CD4-positive, alpha-beta T cell treated with Interleukin-10 for 1 hour (primary cell): ENCODE results near the gene SIRT6.
"Not testable (repeated sequence)": the region's sequence is repeated elsewhere in the genome, so short reads cannot be mapped to it uniquely, and the experiment has no call there.

Experiments
- DNase-seq: peaks from one replicate; pipeline ENCODE4 v3.0.0-alpha.2; 2020

Gene SIRT6

DNA sequence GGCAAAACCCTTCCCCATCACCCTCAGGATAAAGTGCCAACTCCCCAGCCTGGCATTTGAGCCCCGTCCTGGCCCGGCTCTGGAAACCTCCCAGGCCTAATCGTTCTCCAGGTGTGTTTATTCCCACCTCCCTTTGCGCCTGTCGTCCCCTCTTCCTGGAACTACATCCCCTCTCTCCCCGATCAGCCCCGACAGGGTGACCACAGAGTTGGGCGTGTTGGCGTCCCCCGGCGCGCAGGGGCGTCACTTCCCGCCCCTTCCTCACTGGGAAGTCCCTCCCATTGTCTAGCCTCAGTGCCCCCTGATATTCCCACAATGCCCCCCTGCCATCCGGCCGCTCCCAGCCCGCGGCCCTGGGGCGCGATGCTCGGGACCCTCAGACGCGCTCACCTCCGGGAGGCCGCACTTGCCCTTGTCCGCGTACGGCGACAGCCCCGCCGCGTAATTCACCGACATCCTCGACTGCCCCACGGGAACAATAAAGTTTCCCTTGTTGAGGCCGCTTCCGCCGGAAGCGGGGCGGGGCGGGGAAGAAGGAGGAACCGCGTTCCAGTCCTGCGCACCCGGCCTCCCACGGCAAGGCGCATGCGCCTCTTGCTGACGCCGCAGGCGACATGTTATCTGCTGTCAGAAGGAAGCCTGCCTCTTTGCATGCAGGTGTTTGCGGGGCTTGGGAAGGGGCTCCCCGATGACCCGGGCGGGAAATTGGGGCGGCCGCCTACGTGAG is at the start of gene SIRT6, which contains the start of gene ANKRD24:
Gene SIRT6, minus strand, starts transcription at position 480 of the 727 bp plus-strand sequence. Its CDS starts 24 bp downstream, at position 456.
Gene ANKRD24, plus strand, starts transcription at position 606 of the 727 bp plus-strand sequence. CDS start 3,737 bp downstream, outside the sequence.
- DNase-seq = peak; percentile 97

DNA sequence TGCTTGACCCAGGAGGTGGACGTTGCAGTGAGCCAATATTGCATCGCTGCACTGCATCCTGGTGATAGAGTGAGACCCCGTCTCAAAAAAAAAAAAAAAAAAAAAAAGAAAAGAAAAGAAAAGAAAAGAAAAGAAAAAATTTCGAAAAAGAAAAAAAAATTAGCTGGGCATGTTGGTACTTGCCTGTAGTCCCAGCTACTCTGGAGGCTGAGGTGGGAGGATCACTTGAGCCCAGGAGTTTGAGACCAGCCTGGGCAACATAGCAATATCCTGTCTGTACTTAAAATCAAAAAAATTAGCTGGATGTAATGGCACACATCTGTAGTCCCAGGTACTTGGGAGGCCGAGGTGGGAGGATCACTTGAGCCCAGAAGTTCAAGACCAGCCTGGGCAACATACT is 49.8 kb upstream of the SIRT6 start:
- DNase-seq = not testable (repeated sequence)

DNA sequence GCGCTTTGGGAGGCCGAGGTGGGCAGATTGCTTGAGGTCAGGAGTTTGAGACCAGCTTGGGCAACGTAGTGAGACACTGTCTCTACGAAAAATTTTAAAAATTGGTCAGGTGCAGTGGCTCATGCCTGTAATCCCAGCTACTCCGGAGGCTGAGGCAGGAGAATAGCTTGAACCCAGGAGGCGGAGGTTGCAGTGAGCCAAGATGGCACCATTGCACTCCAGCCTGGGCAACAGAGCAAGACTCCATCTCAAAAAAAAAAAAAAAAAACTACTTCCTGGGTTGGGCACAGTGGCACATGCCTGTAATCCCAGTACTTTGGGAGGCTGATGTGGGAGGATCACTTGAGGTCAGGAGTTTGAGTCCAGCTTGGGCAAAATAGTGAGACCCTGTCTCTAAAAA is 49.2 kb upstream of the SIRT6 start:
- DNase-seq = not testable (repeated sequence)

DNA sequence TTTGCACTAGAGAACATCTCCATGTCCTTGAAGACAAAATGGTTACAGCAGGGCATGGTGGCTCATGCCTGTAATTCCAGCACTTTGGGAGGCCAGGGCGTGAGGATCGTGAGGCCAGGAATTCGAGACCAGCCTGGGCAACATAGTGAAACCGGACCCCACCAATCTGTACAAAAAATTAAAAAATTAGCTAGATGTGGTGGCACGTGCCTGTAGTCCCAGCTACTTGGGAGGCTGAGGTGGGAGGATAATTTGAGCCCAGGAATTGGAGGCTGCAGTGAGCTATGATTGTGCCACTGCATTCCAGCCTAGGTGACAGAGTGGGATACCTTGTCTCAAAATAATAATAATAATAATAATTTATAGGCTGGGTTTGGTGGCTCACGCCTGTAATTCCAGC is 47.9 kb upstream of the SIRT6 start:
- not testable (repeated sequence) for DNase-seq

DNA sequence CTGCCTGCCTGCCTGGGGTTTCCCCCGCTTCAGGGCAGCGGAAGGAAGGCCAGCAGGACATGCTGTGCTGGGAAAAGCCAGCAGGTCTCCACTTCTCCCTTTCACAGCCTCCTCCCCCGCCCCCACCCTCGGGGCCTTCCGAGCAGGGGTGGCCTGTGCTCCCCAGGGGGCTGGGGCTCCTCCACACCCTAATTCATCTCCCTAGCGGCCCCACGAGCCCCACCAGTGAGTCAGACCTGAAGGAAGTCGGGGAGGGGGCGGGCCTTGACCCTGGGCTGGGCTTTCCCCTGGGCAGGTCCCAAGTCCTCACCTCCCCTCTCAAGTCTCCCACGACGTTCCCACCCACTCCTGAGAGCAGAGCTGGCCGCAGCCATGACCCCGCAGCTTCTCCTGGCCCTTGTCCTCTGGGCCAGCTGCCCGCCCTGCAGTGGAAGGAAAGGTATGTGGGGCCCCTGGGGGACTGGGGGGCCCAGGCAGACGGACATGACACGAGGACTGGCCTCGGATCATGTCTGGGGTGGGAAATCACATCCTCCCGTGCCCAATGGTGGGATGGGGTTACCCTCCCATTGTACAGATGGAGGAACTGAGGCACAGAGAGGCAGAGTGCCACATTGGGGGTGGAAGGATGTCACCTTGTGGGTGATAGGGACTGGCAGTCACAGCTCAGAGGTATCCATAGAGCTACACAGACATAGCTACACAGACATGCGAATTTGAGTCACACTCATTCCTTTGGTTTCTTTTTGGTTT is 47.0 kb upstream of the SIRT6 start, which contains the start of gene EBI3:
Gene EBI3, plus strand, starts transcription at position 345 of the 753 bp plus-strand sequence. Its CDS starts 28 bp downstream, at position 373.
- DNase-seq = peak; percentile 21

DNA sequence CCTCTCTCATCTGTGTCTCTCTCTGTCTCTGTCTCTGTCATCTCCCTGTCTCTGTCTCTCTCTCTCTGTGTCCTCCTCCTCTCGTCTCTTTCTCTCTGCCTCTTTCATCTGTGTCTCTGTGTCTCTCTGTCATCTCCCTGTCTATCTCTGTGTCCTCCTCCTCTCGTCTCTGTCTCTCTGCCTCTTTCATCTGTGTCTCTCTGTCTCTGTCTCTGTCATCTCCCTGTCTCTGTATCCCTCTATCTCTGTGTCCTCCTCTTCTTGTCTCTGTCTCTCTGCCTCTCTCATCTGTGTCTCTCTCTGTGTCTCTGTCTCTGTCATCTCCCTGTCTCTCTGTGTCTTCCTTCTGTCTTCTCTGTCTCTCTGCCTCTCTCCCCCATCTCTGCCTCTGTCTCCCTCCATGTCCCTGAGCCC is 46.4 kb upstream of the SIRT6 start:
- no peak for DNase-seq

DNA sequence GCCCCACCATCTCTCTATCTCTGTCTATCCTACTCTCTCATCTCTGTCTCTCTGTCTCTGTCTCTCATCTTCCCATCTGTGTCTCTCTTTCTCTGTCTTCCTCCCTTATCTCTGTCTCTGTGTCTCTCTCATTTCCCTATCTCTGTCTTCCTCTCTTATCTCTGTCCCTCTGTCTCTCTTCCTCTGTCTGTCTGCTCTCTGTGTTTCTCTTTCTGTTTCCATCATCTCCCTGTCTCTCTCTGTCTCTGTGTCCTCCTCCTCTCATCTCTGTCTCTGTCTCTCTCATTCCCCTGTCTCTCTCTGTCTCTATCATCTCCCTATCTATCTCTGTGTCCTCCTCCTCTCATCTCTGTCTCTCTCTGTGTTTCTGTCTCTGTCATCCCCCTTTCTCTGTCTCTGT is 45.4 kb upstream of the SIRT6 start:
- DNase-seq = no peak

DNA sequence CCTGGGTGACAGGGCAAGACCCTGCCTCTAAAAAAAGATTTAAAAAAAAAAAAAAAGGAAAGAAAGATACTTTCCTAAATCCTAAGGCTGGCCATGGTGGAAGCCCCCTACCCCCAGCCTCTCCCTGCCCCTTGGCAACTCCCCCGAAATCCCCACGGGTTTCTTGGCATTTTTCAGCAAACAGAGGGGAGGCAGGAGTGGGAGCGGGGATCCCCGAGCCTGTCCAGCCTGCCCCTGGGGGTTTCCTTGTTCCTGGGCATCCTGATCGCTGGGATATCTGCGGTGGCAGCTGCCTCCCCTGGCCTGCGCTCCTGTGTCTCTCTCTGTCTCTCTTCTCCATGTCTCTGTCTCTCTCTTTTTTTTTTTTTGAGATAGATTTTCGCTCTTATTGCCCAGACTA is 43.5 kb upstream of the SIRT6 start:
- DNase-seq = no peak

DNA sequence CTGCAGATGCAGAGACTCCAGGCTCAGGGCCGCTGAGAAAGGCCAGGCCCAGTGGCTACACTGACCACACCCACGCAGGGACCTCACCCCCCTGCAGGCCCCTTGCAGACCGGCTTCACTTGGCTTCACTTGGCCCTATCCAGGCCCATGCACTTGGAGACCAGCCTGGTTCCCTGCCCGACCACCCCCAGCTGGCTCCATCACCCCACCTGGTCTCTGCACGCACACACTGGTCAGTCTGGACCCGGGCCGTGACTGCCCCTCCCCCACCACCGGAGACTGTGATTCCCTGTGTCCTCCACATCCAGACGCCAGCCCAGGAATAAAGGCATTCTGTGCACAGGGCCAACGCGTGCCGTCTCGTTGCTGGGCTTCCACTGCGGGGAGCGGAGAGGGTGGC is 42.1 kb upstream of the SIRT6 start:
- no peak for DNase-seq

DNA sequence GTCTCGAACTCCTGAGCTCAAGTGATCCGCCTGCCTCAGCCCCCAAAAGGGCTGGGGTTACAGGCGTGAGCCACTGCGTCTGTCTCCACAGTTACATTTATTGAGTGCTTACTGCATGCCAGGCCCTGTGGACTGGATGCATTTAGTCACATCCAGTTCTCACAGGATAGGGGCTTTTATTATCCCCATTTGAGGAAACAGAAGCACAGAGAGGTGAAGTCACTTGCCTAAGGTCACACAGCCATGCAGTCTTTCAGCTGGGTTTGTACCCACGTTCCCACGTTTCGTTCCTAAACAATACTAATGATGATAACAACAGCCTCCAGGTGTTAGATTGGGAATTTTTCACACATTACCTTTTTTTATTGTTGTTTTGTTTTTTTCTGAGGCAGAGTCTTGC is 37.8 kb upstream of the SIRT6 start:
- no peak for DNase-seq

DNA sequence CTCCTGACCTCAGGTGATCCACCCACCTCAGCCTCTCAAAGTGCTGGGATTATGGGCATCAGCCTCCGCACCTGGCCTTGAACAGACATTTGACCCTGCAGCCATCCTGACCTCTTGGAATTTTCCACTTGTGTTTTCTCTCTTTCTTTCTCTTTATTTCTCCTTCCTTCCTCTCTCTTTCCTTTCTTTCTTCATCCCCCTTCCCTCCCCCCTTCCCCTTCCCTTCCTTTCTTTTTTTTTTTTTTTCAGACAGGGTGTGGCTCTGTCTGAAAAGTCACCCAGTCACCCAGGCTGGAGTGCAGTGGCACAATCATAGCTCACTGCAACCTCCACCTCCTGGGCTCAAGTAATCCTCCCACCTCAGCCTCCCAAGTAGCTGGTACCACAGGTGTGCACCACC is 36.2 kb upstream of the SIRT6 start:
- not testable (repeated sequence) for DNase-seq

DNA sequence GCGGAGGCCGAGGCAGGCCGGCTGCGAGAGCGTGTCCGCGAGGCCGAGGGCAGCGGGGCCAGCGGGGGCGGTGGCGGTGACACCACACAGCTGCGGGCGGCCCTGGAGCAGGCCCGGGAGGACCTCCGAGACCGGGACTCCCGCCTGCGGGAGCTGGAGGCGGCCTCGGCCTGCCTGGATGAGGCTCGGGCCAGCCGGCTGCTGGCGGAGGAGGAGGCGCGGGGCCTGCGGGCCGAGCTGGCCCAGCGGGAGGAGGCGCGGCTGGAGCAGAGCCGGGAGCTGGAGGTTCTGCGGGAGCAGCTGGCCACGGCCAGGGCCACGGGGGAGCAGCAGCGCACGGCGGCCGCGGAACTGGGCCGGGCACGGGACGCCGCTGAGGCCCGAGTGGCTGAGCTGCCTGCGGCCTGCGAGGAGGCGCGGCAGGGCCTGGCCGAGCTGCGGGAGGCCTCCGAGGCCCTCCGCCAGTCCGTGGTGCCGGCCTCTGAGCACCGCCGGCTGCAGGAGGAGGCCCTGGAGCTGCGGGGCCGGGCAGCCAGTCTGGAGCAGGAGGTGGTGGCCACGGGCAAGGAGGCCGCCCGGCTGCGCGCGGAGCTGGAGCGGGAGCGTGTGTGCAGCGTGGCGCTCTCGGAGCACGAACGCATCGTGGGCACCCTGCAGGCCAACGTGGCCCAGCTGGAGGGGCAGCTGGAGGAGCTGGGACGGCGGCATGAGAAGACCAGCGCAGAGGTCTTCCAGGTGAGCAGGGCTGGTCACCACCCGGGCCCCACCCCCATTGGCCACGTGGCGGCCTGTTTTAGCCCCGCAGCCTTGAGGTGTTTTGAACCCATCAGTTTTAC is 35.3 kb upstream of the SIRT6 start:
- DNase-seq = no peak

DNA sequence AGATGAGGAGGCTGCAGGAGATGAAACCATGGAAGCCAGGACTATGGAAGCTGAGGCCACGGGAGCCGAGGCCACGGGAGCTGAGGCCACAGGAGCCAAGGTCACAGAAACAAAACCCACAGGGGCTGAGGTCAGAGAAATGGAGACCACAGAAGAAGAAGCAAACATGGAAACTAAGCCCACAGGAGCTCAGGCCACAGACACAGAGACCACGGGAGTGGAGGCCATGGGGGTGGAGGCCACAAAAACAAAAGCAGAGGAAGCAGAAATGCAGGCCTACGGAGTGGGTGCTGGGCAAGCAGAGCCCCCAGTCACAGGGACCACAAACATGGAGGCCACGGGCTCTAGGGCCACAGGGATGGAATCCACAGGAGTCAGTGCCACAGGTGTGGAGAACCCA is 34.5 kb upstream of the SIRT6 start:
- DNase-seq = no peak

DNA sequence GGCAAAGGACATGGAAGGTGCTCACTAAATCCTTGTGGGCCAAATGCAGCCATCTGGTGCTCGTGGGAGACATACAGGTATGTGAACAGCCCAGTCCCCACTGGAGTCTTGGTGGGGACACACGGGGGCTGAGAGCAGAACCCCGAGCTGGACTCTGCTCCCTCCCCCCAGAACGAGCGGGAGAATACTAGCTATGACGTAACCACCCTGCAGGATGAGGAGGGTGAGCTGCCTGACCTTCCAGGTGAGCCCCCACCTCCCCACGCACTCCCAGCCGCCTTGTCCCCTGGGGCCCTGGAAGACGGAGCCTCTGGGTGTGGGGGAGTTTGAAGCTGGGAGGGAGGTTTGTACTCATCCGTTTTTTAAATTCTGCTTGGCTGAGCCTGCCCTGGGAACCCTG is 33.4 kb upstream of the SIRT6 start:
- DNase-seq = no peak

DNA sequence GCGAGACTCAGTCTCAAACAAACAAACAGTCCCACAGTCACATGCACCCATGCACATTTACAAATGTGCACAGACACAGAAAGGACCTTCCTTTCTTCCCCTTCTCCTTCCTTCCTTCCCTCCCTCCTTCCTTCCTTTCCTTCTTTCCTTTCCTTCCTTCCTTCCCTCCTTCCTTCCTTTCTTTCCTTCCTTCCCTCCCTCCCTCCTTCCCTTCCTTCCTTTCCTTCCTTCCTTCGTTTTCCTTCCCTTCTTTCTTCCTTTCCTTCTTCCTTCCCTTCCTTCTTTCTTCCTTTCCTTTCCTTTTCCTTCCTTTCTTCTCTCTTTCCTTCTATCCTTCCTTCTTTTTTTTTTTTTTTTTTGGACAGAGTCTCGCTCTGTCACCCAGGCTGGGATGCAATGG is 30.8 kb upstream of the SIRT6 start:
- DNase-seq = no peak

DNA sequence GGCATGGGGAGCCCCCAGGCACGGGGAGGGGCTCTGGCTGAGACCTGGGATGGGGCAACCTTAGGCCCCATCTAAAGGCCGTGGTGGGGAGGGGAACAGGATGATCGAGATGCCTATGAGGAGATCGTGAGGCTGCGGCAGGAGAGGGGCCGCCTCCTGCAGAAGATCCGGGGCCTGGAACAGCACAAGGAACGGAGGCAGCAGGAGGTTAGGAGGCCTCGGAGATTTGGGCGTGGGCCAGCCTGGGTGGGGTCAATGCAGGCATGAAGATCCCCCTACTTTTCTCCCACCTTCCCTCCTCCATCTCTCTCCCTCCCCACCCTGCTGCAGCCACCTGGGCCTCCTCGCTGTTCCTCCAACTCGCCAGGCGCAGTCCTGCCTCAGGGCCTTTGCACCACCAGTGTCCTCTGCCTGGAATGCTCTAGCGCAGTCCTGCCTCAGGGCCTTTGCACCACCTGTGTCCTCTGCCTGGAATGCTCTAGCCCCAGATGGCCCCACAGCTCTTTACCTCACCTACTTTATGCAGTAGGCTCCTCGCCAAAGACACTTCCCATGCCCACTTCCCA is 27.9 kb upstream of the SIRT6 start:
- no peak for DNase-seq

DNA sequence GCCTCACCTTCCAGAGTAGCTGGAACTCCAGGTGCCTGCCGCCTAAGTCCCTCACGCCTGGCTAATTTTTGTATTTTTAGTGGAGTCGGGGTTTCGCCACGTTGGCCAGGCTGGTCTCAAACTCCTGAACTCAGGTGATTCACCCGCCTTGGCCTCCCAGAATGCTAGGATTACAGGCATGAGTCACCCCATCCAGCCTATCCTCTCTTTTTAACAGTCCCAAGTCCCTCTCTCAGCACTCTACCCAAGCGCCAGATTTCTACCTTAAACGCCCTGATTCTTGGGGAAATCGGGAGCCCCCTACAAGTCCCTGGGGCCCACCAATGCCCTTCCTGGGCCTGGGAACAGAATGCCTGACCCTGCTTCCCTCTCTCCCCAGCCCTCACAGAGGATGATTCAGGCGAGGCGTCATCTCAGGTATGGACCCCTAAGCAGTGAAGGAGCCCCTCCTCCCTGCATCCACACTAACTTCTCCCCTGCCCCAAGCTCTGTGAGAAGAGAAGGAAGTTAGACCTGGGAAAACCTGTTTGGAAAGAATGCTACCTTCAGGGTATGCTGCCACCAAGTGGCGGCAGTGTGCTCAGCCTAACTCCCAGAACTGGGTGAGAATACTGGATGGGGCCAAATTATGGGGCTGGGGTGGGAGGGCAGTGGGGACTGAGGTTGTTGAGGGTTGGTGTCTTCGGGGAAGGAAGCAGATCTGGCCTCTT is 26.2 kb upstream of the SIRT6 start:
- no peak for DNase-seq

DNA sequence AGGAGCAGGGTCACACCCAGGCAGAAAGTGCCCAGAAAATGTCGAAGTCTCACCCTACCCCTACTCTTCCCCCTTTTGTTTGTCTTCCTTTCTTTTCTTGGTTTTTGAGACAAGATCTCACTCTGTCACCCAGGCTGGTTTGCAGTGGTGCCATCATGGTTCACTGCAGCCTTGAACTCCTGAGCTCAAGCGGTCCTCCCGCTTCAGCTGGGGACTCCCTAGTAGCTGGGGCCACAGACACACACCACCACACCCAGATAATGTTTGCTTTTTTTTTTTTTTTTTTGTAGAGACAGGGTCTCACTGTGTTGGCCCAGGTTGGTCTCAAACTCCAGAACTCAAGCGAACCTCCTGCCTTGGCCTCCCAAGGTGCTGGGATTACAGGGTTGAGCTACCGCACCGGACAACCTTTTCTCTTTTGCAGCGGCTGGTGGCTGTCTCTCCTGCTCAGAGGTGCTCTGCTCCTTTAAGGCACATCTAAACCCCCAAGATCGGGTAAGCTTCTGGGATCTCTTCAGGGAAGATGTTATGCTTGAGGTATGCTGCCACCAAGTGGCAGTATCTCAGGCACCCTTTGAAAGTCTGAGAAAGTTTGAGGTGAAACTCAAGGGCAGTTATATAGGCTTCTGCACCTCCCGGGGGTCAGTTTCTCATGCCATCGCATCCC is 24.6 kb upstream of the SIRT6 start:
- no peak for DNase-seq

DNA sequence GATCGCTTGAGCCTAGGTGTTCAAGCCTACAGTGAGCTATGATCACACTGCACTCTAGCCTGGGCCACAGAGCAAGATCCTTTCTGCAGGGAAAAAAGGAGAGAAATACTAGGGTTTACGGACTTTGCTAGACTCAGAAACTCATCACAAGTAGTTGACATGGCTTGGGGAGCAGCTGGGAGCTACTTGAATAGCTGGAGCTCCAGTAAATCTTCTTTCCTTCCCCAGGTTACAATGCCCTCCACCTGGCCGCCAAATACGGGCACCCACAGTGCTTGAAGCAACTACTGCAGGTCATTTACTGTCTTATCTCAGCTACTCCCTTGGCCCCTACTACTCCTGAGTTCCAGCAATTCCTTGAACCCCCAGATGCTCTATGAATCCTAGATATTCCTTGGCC is 19.4 kb upstream of the SIRT6 start:
- no peak for DNase-seq

DNA sequence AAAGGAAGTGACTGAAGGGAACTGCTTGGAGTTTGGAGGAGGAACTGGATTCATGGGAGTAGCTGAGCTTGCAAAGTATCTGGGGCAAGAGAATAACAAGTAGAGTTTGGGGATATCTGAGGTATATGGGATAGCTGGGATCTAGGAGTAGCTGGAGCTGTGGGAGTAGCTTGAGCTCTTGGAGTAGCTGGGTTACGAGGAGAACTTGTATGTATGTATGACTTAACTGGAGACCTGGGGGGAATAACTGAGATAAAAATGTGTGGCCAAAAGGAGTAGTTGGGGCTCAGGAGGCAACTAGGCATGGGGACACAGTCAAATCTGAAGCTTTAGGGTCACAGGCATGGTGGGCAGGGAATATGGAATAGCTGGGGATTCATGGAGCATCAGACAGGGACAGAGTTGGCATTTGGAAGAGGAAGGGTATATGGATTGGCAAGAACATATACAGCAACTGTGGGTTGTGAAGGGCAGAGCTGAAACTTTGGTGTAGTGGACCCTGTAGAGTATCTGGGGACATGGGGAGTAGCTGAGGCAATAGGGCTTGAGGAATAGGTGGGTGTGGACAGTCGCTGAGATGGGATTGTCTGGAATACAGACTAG is 18.7 kb upstream of the SIRT6 start:
- no peak for DNase-seq

DNA sequence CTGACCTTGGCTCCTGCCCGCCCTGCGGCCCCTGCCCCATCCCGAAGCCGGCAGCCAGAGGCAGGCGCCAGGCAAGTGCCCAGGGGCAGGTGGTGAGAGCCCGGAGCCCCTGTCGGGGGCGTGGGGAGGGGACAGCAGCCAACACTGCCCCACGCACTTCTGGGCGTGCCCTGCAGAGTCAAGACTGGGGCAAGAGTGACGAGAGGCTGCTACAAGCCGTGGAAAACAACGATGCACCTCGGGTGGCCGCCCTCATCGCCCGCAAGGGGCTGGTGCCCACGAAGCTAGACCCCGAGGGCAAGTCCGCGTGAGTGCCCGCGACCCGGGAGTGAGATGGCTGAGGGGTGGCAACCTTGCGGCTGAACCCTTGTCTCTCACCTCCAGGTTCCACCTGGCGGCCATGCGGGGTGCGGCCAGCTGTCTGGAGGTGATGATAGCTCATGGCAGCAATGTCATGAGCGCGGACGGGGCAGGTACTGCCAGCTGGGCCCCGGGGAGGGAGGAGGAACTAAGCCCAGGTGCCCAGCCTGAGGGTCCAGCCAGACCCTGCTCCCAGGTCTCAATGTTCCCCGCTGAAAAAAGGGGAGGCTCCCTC is 17.4 kb upstream of the SIRT6 start:
- DNase-seq = no peak
